Measurements from ENCODE around the gene KCNMB2.

DNA sequence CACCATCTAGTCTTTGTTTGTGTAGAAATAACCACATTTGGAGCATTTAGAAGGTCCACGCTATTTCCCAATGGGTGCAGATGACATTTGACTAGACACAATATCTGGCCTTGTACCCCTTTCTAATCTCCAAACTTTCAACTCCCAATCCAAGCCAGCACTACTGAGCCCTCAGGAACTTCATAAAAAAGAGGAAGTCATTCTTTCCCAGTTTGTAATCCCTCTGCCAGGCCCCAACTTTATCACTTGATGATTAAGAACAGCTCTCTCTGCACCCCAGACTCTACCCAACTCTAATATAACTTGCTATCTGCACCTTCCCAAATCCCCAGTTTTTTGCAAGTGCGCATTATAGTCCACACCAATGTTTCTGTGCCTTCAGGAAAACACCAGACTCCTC lies 170.2 kb downstream of the KCNMB2 start:
- TF ChIP-seq, protein P1, sequence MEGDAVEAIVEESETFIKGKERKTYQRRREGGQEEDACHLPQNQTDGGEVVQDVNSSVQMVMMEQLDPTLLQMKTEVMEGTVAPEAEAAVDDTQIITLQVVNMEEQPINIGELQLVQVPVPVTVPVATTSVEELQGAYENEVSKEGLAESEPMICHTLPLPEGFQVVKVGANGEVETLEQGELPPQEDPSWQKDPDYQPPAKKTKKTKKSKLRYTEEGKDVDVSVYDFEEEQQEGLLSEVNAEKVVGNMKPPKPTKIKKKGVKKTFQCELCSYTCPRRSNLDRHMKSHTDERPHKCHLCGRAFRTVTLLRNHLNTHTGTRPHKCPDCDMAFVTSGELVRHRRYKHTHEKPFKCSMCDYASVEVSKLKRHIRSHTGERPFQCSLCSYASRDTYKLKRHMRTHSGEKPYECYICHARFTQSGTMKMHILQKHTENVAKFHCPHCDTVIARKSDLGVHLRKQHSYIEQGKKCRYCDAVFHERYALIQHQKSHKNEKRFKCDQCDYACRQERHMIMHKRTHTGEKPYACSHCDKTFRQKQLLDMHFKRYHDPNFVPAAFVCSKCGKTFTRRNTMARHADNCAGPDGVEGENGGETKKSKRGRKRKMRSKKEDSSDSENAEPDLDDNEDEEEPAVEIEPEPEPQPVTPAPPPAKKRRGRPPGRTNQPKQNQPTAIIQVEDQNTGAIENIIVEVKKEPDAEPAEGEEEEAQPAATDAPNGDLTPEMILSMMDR (IDR thresholded peaks at IDR 0.05) = no peak
- TF ChIP-seq POLR2A (IDR thresholded peaks at IDR 0.05) = no peak
